GM19193 (cell line): Measurements from ENCODE around the gene COLEC12.

Source experiments
- POLR2A ChIP-seq: IDR thresholded peaks from 4 replicates; pipeline ENCODE4 v1.6.1; 2011; ENCODE audit not compliant: insufficient read depth, insufficient read length; ENCODE audit errors: extremely low read depth

Gene COLEC12

DNA sequence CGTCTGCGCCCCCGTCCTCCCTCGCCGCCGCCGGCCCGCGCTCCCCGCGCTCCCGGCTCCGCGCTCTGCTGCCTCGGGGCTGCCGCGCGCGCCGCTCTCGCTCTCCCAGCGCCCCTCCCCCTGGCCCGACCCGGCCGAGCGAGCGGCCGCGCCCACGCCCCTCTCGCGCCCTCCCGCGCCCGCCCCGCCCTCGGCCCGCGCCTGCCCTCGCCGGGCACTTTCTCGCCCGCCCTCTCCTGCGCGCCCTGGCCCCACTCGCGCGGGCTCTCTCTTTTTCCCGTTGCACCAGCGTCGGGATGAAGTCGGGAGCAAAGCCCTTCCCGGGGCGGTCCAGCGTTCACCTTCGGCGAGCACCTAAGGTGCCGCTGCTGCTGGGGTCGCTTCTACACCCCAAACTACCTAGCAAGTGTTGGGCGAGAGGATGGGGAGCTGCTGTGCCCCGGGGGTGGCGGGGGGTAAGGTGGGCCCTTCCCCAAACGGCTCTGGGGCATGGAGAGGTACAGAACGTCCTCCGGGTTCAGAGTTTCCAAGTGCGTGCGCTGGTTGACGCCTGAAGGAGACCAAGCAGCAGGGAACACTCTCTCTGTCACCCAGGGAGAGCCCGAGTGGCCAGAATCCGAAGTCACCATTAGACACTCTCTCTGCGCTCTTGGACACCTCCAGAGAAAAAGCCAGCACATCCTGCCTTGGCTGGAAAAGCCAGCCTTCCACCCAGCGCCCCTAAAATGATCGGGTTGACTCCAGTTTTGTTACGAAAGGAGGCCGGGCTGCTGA is at the start of gene COLEC12:
TSS of gene COLEC12 (minus strand) at position 70 of the 774 bp plus-strand sequence. CDS start 187 bp downstream, outside the sequence.
- TF ChIP-seq POLR2A = no peak

DNA sequence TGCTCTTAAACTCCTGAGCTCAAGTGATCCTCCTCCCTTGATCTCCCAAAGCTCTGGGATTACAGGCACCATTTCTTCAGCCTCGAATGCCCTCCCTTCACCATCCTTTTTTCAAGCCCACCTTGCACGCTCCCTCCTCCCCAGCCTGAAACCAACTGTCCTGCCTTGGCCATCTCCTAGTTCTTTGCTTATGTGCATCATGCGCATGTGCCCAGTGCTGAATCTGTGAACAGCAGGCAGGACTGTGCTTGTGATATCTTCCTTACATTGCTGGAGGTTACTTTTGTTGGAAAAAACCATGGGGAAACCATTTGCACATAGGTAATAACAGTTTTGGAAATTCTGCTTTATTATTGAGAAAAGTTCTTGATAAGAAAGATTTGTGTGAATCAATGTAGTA is 49.5 kb upstream of the COLEC12 start:
- no peak for TF ChIP-seq POLR2A

DNA sequence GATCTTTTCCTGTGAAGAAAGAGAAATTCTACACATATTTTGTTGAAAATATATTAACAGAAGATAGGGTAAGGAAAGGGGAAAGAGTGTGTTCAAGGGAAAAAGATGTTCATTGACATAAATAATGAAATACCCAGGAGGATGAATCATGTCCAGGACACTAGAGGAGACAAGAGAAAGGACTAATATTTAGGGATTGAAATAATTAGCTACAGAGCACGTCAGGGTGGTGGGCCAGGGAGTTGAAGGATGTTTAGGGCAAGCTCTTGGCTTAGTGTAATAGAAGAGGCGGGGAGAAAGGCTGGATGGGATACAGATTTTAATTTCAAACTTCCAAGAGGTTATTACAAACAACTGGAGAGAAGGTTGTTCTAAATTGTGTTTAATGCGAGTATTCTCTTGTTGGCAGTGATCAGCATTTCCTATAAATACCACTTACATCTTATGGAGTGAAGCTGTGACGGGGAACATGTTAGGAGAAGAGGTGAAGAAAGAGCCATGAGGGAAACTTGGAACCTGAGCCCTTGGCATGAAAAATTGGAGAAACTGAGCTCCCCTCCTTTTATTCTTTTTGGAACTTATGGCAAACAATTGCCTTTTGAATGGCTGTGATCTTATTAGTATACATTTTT is 43.1 kb upstream of the COLEC12 start:
- no peak for TF ChIP-seq POLR2A

DNA sequence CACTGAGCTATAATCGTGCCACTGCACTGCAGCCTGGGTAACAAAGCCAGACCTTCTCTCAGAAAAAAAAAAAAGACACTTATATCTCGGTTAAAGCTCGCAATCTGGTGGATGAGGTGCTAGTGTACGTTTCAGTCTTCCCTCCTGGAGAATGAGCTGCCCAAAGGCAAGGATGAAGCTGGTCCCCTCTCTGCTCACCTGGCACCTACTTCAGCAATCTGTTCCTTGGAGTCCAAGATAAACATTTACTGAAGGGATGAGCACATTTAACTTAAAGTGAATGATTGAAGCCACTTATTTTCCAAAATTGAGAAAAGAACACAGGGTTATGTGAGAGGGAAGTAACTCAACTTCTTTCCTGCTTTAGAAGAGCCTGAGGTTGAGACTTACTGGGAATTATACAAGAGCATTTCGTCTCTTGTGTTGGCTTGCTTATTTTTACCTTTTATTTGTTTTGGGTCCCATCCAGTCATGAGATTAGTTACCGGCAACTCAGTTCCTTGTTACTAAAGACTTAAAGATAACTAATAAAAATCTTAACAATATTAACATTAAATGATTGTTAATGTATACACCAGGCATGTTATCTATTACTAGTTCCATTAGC is 33.6 kb upstream of the COLEC12 start:
- no peak for TF ChIP-seq POLR2A

DNA sequence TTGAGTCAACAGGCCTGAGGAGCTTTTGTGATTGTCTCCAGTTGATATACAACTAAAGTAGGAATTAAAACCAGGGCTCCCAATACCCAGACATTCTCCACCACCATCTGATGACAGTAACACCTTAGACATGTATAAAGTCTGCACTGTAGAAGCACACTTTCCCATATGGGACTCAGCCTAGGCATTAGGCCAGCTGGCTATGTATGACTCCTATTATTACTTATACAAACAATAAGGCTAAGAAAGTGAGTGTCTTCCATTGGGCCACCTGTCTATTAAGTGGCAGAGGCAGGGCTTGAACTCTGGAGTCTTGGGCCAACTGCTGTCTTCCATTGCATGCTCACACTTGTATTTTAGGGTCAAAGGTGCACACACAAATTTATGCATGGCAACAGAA is 32.1 kb upstream of the COLEC12 start:
- TF ChIP-seq POLR2A = no peak

DNA sequence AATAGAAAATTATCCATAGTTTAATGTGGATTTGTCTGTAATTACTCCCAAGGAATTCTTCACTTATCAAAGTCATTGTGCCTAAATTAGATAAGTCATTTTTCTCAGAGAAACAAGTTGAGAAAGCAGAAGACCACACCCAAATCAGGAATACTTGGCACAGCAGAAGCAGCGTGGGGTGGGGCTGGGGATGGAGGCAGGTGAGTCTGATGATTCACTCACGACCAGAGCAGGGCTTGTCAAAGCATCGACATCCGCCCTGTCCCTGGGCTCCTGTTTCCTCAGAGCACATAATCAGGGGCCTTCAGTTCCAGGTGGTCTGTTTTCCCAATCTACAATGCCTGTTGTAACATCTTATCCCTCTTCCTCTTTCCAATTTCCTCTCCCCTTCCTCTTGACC is 31.5 kb upstream of the COLEC12 start:
- no peak for TF ChIP-seq POLR2A

DNA sequence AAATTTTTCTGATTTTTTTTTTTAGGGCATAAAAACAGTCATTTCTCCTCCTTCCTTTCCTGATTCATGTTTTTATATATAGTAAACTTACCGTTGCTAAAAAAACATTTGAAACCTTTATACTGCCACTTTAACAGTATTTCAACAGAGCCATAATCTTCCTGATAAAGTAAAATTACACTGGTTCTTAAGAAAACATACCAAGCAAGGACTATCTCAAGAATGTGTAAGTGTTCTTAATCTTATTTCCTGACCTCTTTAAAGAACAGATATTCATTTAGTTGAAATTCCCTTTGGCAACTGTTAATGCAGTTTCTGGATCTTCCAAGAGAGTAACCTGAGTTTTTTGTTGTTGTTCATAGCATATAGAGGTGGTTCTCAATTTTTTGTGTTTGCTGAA is 26.6 kb upstream of the COLEC12 start:
- TF ChIP-seq POLR2A = no peak

DNA sequence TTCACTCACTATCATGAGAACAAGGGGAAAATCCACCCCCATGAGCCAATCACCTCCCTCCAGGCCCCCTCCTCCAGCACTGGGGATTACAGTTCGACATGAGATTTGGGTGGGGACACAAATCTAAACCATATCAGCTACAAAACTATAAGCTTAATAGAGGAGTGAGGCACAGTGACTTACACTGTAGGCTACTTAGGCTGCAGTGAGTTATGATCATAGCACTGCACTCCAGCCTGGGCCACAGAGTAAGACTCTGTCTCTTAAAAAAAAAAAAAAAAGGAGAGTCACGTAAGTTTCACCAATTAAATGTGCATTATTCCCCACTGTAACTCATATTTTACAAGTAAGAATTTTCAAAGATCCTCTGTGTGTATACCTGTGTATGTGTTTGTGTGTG is 26.2 kb upstream of the COLEC12 start:
- no peak for TF ChIP-seq POLR2A

DNA sequence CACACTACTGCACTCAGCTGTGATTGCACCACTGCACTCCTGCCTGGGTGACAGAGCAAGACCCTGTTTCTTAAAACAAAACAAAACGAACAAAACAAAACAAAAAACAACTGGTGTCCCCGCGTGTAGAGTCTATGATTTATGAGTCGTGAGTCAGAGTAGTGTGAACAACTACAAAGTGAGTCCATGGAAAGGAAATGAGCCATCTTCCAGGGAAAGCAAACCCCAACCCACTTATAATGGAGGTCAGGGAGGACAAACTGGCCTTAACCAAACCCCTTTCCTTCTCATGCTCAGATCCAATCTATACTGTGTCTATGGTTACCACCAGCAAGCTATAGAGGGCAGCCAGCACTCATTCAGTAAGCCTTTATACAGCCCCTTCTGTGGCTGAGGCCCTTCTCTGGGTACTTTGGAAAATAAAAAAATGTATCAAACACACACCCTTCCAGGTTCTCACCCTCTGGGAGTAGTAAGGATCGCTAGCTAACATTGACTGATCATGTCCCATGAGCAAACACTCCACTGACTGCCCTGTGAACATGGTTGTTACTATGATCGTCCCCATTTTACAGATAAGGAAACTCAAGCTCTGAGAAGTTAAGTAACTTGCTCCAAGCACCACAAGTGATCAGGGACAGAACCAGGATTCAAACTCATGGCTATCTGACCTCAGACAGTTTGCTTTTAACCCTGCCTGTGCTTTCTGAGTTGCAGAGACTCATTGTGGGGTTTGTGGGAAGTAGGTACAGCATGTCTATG is 24.7 kb upstream of the COLEC12 start:
- TF ChIP-seq POLR2A = no peak

DNA sequence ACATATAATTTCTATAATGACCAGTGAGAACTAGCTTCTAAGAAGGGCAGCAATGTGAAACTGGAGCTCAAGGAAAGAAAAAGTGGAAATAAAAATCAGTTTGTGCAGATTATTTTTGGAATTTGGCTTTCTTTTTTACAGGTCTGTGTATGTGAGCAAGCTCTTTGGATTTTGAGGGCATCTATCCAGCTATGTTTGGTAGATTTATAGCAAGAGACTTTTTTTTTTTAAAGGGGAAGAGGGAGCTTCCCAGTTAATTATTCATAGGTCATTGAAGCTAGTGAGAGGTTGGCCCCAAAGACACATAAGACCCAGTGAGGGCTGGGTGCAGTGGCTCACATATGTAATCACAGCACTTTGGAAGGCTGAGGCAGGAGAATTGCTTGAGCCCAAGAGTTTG is 24.0 kb upstream of the COLEC12 start:
- no peak for TF ChIP-seq POLR2A

DNA sequence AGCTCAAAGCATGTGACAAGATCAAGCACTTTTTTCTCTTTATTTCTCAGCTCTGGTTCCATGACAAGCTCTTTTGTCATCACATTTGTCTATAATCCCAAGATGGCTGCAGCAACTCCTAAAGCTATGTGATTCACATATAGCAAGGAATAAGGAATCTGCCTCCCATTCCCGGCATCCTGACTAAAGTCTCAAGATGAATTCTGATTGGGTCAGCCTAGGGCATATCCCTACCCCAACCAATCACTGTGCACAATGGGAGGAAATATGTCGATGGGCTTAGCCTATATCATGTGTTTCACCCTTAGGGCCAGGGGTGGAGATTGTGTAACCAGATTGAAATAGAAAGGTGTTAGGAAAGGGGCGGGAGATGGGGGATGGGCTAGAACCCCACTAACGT is 23.1 kb upstream of the COLEC12 start:
- no peak for TF ChIP-seq POLR2A

DNA sequence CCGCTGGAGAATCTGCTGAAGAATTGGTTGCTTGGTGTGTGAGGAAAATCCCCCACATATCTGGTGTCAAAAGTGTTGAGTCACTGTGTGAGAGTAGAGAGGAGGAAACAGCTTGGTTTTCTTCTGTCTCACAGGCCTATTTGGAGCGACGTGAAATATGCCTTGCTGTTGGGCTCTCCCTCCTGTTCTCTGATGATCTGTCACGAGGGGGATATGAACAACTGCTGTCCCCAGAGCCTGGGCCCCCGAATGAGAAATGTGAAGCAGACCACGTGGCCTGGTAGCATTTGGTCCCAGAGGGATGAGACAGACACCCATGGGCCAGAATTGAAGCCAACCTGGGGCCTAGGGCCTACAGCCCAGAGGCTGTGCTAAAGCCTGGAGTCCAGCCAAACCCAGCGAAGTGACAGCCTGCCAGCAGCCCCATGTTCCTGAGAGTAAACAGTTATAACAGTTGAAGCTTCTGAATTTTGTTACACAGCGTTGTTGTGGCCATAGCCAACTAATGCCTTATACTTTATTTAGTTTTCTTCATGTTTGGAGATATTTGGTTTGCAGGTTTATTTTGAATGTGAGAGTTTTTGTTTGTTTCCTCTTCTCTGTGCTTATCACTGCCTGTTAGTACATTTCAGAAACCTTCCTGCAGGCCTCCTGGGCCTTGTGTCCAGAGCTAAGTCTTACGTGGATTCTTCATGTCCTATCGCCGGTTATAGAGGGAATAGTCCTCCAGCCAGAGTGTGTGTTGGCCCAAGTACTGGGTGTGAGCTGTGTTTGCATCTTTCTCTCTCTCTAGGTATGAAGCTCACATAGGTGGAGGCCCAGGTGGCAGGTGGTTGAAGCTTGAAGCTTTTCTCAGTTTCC is 18.7 kb upstream of the COLEC12 start:
- no peak for TF ChIP-seq POLR2A

DNA sequence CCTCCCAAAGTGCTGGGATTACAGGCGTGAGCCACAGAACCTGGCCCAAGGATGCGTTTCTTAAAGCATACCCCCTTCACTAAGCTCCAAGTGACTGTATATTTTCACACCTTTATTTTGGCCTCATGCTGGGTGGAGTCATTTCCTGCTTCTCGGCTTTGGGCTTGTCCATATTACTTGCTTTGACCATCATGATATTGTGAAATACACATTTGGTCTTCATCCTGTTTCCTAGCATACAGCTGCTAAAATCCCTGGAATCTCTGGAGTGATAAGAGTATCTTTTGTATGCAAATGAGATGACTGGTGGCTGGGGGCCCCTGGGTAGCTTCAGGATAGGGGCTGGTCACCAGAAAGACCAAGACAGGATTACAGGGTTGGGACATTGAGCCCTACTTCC is 17.6 kb upstream of the COLEC12 start:
- TF ChIP-seq POLR2A = no peak

DNA sequence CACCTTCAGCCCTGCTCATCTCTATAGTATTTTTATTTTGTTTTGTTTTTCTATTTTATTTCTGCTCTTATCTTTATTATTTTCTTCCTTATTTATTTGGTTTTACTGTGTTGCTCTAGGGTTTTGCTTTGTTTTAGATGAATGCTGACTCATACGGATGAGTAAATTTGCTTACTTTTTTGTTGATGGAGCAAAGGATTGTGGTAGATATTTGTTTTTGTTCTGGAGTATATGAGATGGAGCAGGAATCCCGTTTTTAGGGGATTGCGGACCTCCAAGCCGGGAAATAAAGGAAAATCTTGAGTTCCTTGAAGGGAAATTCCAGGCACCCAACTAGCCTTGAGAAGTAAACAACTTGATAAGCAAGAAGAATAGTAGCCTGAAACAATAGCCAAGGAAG is 15.3 kb upstream of the COLEC12 start:
- no peak for TF ChIP-seq POLR2A
